Pulmonary artery endothelial cell (primary cell): ENCODE measurements around the gene ANKS3. TPM values are rescaled to one million over a fixed set of nuclear protein-coding genes. Genes with fewer than 3 reads are reported as not detected.
A peak's percentile ranks its signal among the peaks of the same experiment; 100 is the strongest.

Experiments used
- DNase-seq: peaks from one replicate; pipeline ENCODE4 v3.0.0-alpha.2; 2011; ENCODE audit warnings: low read depth, low spot score
- total RNA-seq: library from RNA; depleted of rRNA; stranded (reverse); fragments of >200 nt; gene quantifications from 2 replicates; pipeline ENCODE4 v1.2.3, GENCODE V29; 2014

Gene ANKS3
- total RNA-seq, 1 donor from 2014 or later = 14.3 TPM

GRCh38 chr16:4673387-4674046 is 60.6 kb downstream of the ANKS3 start:
- DNase-seq = no peak

- no peak for DNase-seq
Observed at GRCh38 chr16:4668313-4668960, 65.6 kb downstream of the ANKS3 start.

- DNase-seq = no peak
Observed at GRCh38 chr16:4667203-4667963, 66.7 kb downstream of the ANKS3 start.

GRCh38 chr16:4666537-4667202 is 67.4 kb downstream of the ANKS3 start:
- DNase-seq = no peak

GRCh38 chr16:4664538-4665418 is 69.3 kb downstream of the ANKS3 start:
- no peak for DNase-seq

GRCh38 chr16:4663777-4664465 is 70.2 kb downstream of the ANKS3 start:
- no peak for DNase-seq

- no peak for DNase-seq
Observed at GRCh38 chr16:4663465-4663776, 70.7 kb downstream of the ANKS3 start.

GRCh38 chr16:4661661-4662060 is 72.4 kb downstream of the ANKS3 start:
- no peak for DNase-seq

GRCh38 chr16:4660454-4661007 is 73.5 kb downstream of the ANKS3 start:
- DNase-seq = peak; percentile 22

GRCh38 chr16:4659363-4660353 is 74.4 kb downstream of the ANKS3 start:
- no peak for DNase-seq

GRCh38 chr16:4656695-4657686 is 77.1 kb downstream of the ANKS3 start:
- no peak for DNase-seq

GRCh38 chr16:4656221-4656620 is 77.8 kb downstream of the ANKS3 start:
- no peak for DNase-seq

GRCh38 chr16:4655801-4656200 is 78.3 kb downstream of the ANKS3 start:
- no peak for DNase-seq

GRCh38 chr16:4654964-4655590 is 79.0 kb downstream of the ANKS3 start:
- DNase-seq = no peak

GRCh38 chr16:4654011-4654963 is 79.8 kb downstream of the ANKS3 start:
- no peak for DNase-seq

GRCh38 chr16:4652561-4652960 is 81.5 kb downstream of the ANKS3 start:
- no peak for DNase-seq
